Measurements from ENCODE around the gene DPP4.

Gene DPP4

GRCh38 chr2:161999321-161999720, 74.7 kb downstream of the DPP4 start:
- no peak for DNase-seq (ENCODE audit: low spot score)
- Histone ChIP-seq H3K27me3 (ENCODE audit: control insufficient read depth in 3 of 3, insufficient read depth in 3 of 3, low read depth in 1 of 3, low read length in 3 of 3) (no peaks in the 10 kb centered on the region), H4K8ac (ENCODE audit: low read depth, low read length) (no peak overlapping the region), H2BK5ac (ENCODE audit: low read length) (no peak overlapping the region), H2BK12ac (ENCODE audit: low read length) (no peak overlapping the region), H3K79me1 (ENCODE audit: low read depth, low read length) (no peaks in the 10 kb centered on the region), H2AFZ (ENCODE audit: low read length) (no peak overlapping the region), H3K4me3 (ENCODE audit: low read length in 2 of 2) (no peak overlapping the region), H3K4me1 (ENCODE audit: control insufficient read depth in 2 of 2, insufficient read depth in 1 of 2, low read depth in 1 of 2, low read length in 2 of 2) (peaks cover 12 to 15% of the 10 kb centered on the region in 2 donors), H3K18ac (ENCODE audit: low read length) (no peak overlapping the region), H2BK120ac (ENCODE audit: low read depth, low read length) (no peak overlapping the region), H3K9me3 (replicated peaks in 1 of 2; ENCODE audit: control insufficient read depth in 2 of 2, insufficient read depth in 1 of 2, low read depth in 1 of 2, low read length in 2 of 2) (no peaks in the 10 kb centered on the region), H3K27ac (replicated peaks; ENCODE audit: low read length) (no peak overlapping the region), H3K23ac (ENCODE audit: low read depth, low read length, poor library complexity) (no peak overlapping the region), H3K4me2 (ENCODE audit: insufficient read depth, low read length, poor library complexity, severe bottlenecking) (no peak overlapping the region), H3K9ac (ENCODE audit: low read depth, low read length, poor library complexity) (no peak overlapping the region), H3K4ac (ENCODE audit: low read length) (no peak overlapping the region), H2AK5ac (ENCODE audit: low read depth, low read length) (no peak overlapping the region), H2BK15ac (ENCODE audit: low read length) (no peak overlapping the region), H3K14ac (ENCODE audit: low read length) (no peak overlapping the region), H3K36me3 (replicated peaks in 1 of 2; ENCODE audit: control insufficient read depth in 2 of 2, insufficient read depth in 2 of 2, low read length in 2 of 2) (no peaks in the 10 kb centered on the region), H4K91ac (ENCODE audit: low read depth, low read length, poor library complexity) (no peak overlapping the region)
- no CpG with 5 or more reads among the region's 6 CpGs for WGBS, 2 donors (ENCODE audit: extremely low coverage in 2 of 2, insufficient read length in 2 of 2, insufficient replicate concordance in 1 of 2)

GRCh38 chr2:161998857-161999256, 75.2 kb downstream of the DPP4 start:
- Histone ChIP-seq H3K23ac (ENCODE audit: low read depth, low read length, poor library complexity) (no peak overlapping the region), H4K8ac (ENCODE audit: low read depth, low read length) (no peak overlapping the region), H2BK120ac (ENCODE audit: low read depth, low read length) (no peak overlapping the region), H2BK5ac (ENCODE audit: low read length) (no peak overlapping the region), H2AK5ac (ENCODE audit: low read depth, low read length) (no peak overlapping the region), H3K4me3 (ENCODE audit: low read length in 2 of 2) (no peak overlapping the region), H2BK12ac (ENCODE audit: low read length) (no peak overlapping the region), H3K36me3 (replicated peaks in 1 of 2; ENCODE audit: control insufficient read depth in 2 of 2, insufficient read depth in 2 of 2, low read length in 2 of 2) (no peaks in the 10 kb centered on the region), H3K79me1 (ENCODE audit: low read depth, low read length) (no peaks in the 10 kb centered on the region), H4K91ac (ENCODE audit: low read depth, low read length, poor library complexity) (no peak overlapping the region), H3K18ac (ENCODE audit: low read length) (no peak overlapping the region), H3K27ac (replicated peaks; ENCODE audit: low read length) (no peak overlapping the region), H3K14ac (ENCODE audit: low read length) (no peak overlapping the region), H3K4me2 (ENCODE audit: insufficient read depth, low read length, poor library complexity, severe bottlenecking) (no peak overlapping the region), H2BK15ac (ENCODE audit: low read length) (no peak overlapping the region), H2AFZ (ENCODE audit: low read length) (no peak overlapping the region), H3K4me1 (ENCODE audit: control insufficient read depth in 2 of 2, insufficient read depth in 1 of 2, low read depth in 1 of 2, low read length in 2 of 2) (peaks cover 10 to 14% of the 10 kb centered on the region in 2 donors), H3K27me3 (ENCODE audit: control insufficient read depth in 3 of 3, insufficient read depth in 3 of 3, low read depth in 1 of 3, low read length in 3 of 3) (no peaks in the 10 kb centered on the region), H3K4ac (ENCODE audit: low read length) (no peak overlapping the region), H3K9ac (ENCODE audit: low read depth, low read length, poor library complexity) (no peak overlapping the region), H3K9me3 (replicated peaks in 1 of 2; ENCODE audit: control insufficient read depth in 2 of 2, insufficient read depth in 1 of 2, low read depth in 1 of 2, low read length in 2 of 2) (no peaks in the 10 kb centered on the region)
- no peak for DNase-seq (ENCODE audit: low spot score)
- WGBS, 2 donors (ENCODE audit: extremely low coverage in 2 of 2, insufficient read length in 2 of 2, insufficient replicate concordance in 1 of 2) = no CpG with 5 or more reads among the region's 1 CpG

- no peak overlapping the region for H4K8ac ChIP-seq (ENCODE audit: low read depth, low read length)
- no peak overlapping the region for H3K14ac ChIP-seq (ENCODE audit: low read length)
- H2AFZ ChIP-seq (ENCODE audit: low read length) = peak overlapping the region; percentile 54
- no peak overlapping the region for H2BK120ac ChIP-seq (ENCODE audit: low read depth, low read length)
- peaks cover 9 to 11% of the 10 kb centered on the region in 2 donors for H3K4me1 ChIP-seq (ENCODE audit: control insufficient read depth in 2 of 2, insufficient read depth in 1 of 2, low read depth in 1 of 2, low read length in 2 of 2)
- no peak overlapping the region for H3K4ac ChIP-seq (ENCODE audit: low read length)
- H2BK15ac ChIP-seq (ENCODE audit: low read length) = no peak overlapping the region
- no peak overlapping the region for H3K27ac ChIP-seq (replicated peaks; ENCODE audit: low read length)
- no peak overlapping the region for H2BK12ac ChIP-seq (ENCODE audit: low read length)
- no peaks in the 10 kb centered on the region for H3K36me3 ChIP-seq (replicated peaks in 1 of 2; ENCODE audit: control insufficient read depth in 2 of 2, insufficient read depth in 2 of 2, low read length in 2 of 2)
- no peak overlapping the region for H2AK5ac ChIP-seq (ENCODE audit: low read depth, low read length)
- no CpG with 5 or more reads among the region's 9 CpGs for WGBS, 2 donors (ENCODE audit: extremely low coverage in 2 of 2, insufficient read length in 2 of 2, insufficient replicate concordance in 1 of 2)
- no peak overlapping the region for H3K4me3 ChIP-seq (ENCODE audit: low read length in 2 of 2)
- H3K79me1 ChIP-seq (ENCODE audit: low read depth, low read length) = no peaks in the 10 kb centered on the region
- H3K9ac ChIP-seq (ENCODE audit: low read depth, low read length, poor library complexity) = no peak overlapping the region
- H2BK5ac ChIP-seq (ENCODE audit: low read length) = no peak overlapping the region
- no peak for DNase-seq (ENCODE audit: low spot score)
- no peaks in the 10 kb centered on the region for H3K27me3 ChIP-seq (ENCODE audit: control insufficient read depth in 3 of 3, insufficient read depth in 3 of 3, low read depth in 1 of 3, low read length in 3 of 3)
- no peak overlapping the region for H4K91ac ChIP-seq (ENCODE audit: low read depth, low read length, poor library complexity)
- H3K18ac ChIP-seq (ENCODE audit: low read length) = no peak overlapping the region
- no peak overlapping the region for H3K4me2 ChIP-seq (ENCODE audit: insufficient read depth, low read length, poor library complexity, severe bottlenecking)
- no peaks in the 10 kb centered on the region for H3K9me3 ChIP-seq (replicated peaks in 1 of 2; ENCODE audit: control insufficient read depth in 2 of 2, insufficient read depth in 1 of 2, low read depth in 1 of 2, low read length in 2 of 2)
- no peak overlapping the region for H3K23ac ChIP-seq (ENCODE audit: low read depth, low read length, poor library complexity)
Observed at GRCh38 chr2:161997916-161998471, 76.0 kb downstream of the DPP4 start.

GRCh38 chr2:161995553-161996016, 78.4 kb downstream of the DPP4 start:
- H2BK15ac ChIP-seq (ENCODE audit: low read length) = no peak overlapping the region
- H3K4ac ChIP-seq (ENCODE audit: low read length) = no peak overlapping the region
- H3K36me3 ChIP-seq (replicated peaks in 1 of 2; ENCODE audit: control insufficient read depth in 2 of 2, insufficient read depth in 2 of 2, low read length in 2 of 2) = no peaks in the 10 kb centered on the region
- H3K9me3 ChIP-seq (replicated peaks in 1 of 2; ENCODE audit: control insufficient read depth in 2 of 2, insufficient read depth in 1 of 2, low read depth in 1 of 2, low read length in 2 of 2) = no peaks in the 10 kb centered on the region
- H3K27me3 ChIP-seq (ENCODE audit: control insufficient read depth in 3 of 3, insufficient read depth in 3 of 3, low read depth in 1 of 3, low read length in 3 of 3) = no peaks in the 10 kb centered on the region
- no peak overlapping the region for H2BK120ac ChIP-seq (ENCODE audit: low read depth, low read length)
- no peak overlapping the region for H3K18ac ChIP-seq (ENCODE audit: low read length)
- H3K4me3 ChIP-seq (ENCODE audit: low read length in 2 of 2) = no peak overlapping the region
- H2AFZ ChIP-seq (ENCODE audit: low read length) = no peak overlapping the region
- no peak overlapping the region for H3K27ac ChIP-seq (replicated peaks; ENCODE audit: low read length)
- H3K23ac ChIP-seq (ENCODE audit: low read depth, low read length, poor library complexity) = no peak overlapping the region
- H3K4me2 ChIP-seq (ENCODE audit: insufficient read depth, low read length, poor library complexity, severe bottlenecking) = no peak overlapping the region
- H2BK12ac ChIP-seq (ENCODE audit: low read length) = no peak overlapping the region
- no peak overlapping the region for H2AK5ac ChIP-seq (ENCODE audit: low read depth, low read length)
- no peak overlapping the region for H4K8ac ChIP-seq (ENCODE audit: low read depth, low read length)
- peaks cover 0 to 2% of the 10 kb centered on the region in 2 donors for H3K4me1 ChIP-seq (ENCODE audit: control insufficient read depth in 2 of 2, insufficient read depth in 1 of 2, low read depth in 1 of 2, low read length in 2 of 2)
- no peak overlapping the region for H4K91ac ChIP-seq (ENCODE audit: low read depth, low read length, poor library complexity)
- DNase-seq (ENCODE audit: low spot score) = no peak
- no peak overlapping the region for H3K14ac ChIP-seq (ENCODE audit: low read length)
- no peaks in the 10 kb centered on the region for H3K79me1 ChIP-seq (ENCODE audit: low read depth, low read length)
- H2BK5ac ChIP-seq (ENCODE audit: low read length) = no peak overlapping the region
- H3K9ac ChIP-seq (ENCODE audit: low read depth, low read length, poor library complexity) = no peak overlapping the region
